NCI-H1417 treated with DMSO at 0.1 percent for 48 hours (cell line): Measurements from ENCODE around the gene DNAJB4.
"Not testable (repeated sequence)": the region's sequence is repeated elsewhere in the genome, so short reads cannot be mapped to it uniquely, and the experiment has no call there.

Experiments
- DNase-seq: peaks from one replicate; lab custom pipeline; 2025; lab: John Stamatoyannopoulos, UW

Gene DNAJB4

GRCh38 chr1:77990629-77991204 is 14.0 kb upstream of the DNAJB4 start:
- no peak for DNase-seq

GRCh38 chr1:77991638-77992037 is 13.1 kb upstream of the DNAJB4 start:
- no peak for DNase-seq

- no peak for DNase-seq
These were observed 10.5 kb upstream of the DNAJB4 start for GRCh38 chr1:77994117-77994705.

GRCh38 chr1:77996734-77997133 is 8.0 kb upstream of the DNAJB4 start:
- no peak for DNase-seq

- DNase-seq = not testable (repeated sequence)
These were observed 4.2 kb upstream of the DNAJB4 start for GRCh38 chr1:78000536-78000935.

- no peak for DNase-seq
These were observed 1.5 kb upstream of the DNAJB4 start for GRCh38 chr1:78003070-78003746.

- no peak for DNase-seq
These were observed 639 bp upstream of the DNAJB4 start for GRCh38 chr1:78003882-78004718.

GRCh38 chr1:78005448-78005722 is 646 bp downstream of the DNAJB4 start:
- DNase-seq = no peak

- no peak for DNase-seq
These were observed 1.0 kb downstream of the DNAJB4 start for GRCh38 chr1:78005755-78006154.

GRCh38 chr1:78006521-78006920 is 1.8 kb downstream of the DNAJB4 start:
- DNase-seq = no peak

GRCh38 chr1:78007677-78008341 is 3.1 kb downstream of the DNAJB4 start:
- DNase-seq = no peak

GRCh38 chr1:78009276-78009675 is 4.5 kb downstream of the DNAJB4 start:
- no peak for DNase-seq

GRCh38 chr1:78009836-78010235 is 5.1 kb downstream of the DNAJB4 start:
- DNase-seq = no peak

- DNase-seq = no peak
These were observed 6.3 kb downstream of the DNAJB4 start for GRCh38 chr1:78011050-78011449.

GRCh38 chr1:78015148-78015547 is 10.4 kb downstream of the DNAJB4 start:
- DNase-seq = no peak

GRCh38 chr1:78019024-78019423 is 14.3 kb downstream of the DNAJB4 start:
- no peak for DNase-seq

GRCh38 chr1:78021134-78021533 is 16.4 kb downstream of the DNAJB4 start:
- not testable (repeated sequence) for DNase-seq

GRCh38 chr1:78029793-78030192 is 25.1 kb downstream of the DNAJB4 start:
- no peak for DNase-seq

- DNase-seq = no peak
These were observed 28.5 kb downstream of the DNAJB4 start for GRCh38 chr1:78032996-78033796.

GRCh38 chr1:78033797-78034172 is 29.0 kb downstream of the DNAJB4 start:
- DNase-seq = no peak

GRCh38 chr1:78035121-78035520 is 30.4 kb downstream of the DNAJB4 start:
- no peak for DNase-seq

- no peak for DNase-seq
These were observed 31.7 kb downstream of the DNAJB4 start for GRCh38 chr1:78036450-78036849.
